PC-9 (cell line): ENCODE data around the gene THADA. TPM values are rescaled to one million over a fixed set of nuclear protein-coding genes. Genes with fewer than 3 reads are reported as not detected.

Source experiments
- BruUV-seq: library from RNA; stranded (reverse); fragments of 400-500 nt; replicated peaks from 2 replicates; lab custom pipeline; 2021; lab: Mats Ljungman, UMichigan
- CTCF ChIA-PET: fragments of 300-600 bp; sonication (Branson Sonifier 250); formaldehyde crosslinking; loops from one replicate; lab custom pipeline; 2022; ENCODE audit warnings: antibody characterized with exemption; lab: Charles Lee
- POLR2A ChIA-PET: fragments of 300-600 bp; sonication (Branson Sonifier 250); formaldehyde crosslinking; loops from one replicate; lab custom pipeline; 2022; ENCODE audit warnings: antibody characterized with exemption; ENCODE audit not compliant: unreplicated experiment; lab: Charles Lee
- DNase-seq, 2 experiments: peaks; one replicate each; pipeline versions ENCODE4 v3.0.0 to v3.0.0-alpha.2; 2015 to 2022; ENCODE audit warnings: mixed read lengths in 1 of 2
- H2AFZ ChIP-seq: fragments of 200-600 bp; sonication (generic); 2 replicates; pipeline ENCODE4 v1.8.1; 2017; ENCODE audit warnings: antibody characterized with exemption
- H3F3A ChIP-seq: fragments of 200-600 bp; sonication (generic); 2 replicates; pipeline ENCODE4 v1.8.1; 2017; ENCODE audit warnings: antibody characterized with exemption, mild to moderate bottlenecking, low read depth; ENCODE audit not compliant: insufficient read depth
- H3K27ac ChIP-seq: fragments of 200-600 bp; sonication (generic); 2 replicates; pipeline ENCODE4 v1.6.1; 2016; ENCODE audit warnings: mixed run types
- H3K27me3 ChIP-seq: fragments of 200-600 bp; sonication (generic); 2 replicates; pipeline ENCODE4 v1.6.1; 2016; ENCODE audit warnings: low read depth, mixed run types; ENCODE audit not compliant: insufficient read depth
- H3K36me3 ChIP-seq: fragments of 200-600 bp; sonication (generic); 2 replicates; pipeline ENCODE4 v1.6.1; 2016; ENCODE audit warnings: low read depth, mixed run types
- H3K4me1 ChIP-seq: fragments of 200-600 bp; sonication (generic); replicated peaks from 2 replicates; pipeline ENCODE4 v1.6.1; 2016; ENCODE audit warnings: mixed run types; ENCODE audit not compliant: insufficient read depth
- H3K4me2 ChIP-seq: fragments of 200-600 bp; sonication (generic); 2 replicates; pipeline ENCODE4 v1.6.1; 2017; ENCODE audit warnings: mixed run types
- H3K4me3 ChIP-seq: fragments of 200-600 bp; sonication (generic); 2 replicates; pipeline ENCODE4 v1.6.1; 2016; ENCODE audit warnings: mixed run types
- H3K79me2 ChIP-seq: fragments of 200-600 bp; sonication (generic); 2 replicates; pipeline ENCODE4 v1.6.1; 2017; ENCODE audit warnings: low read depth, mixed run types
- H3K9me2 ChIP-seq: fragments of 200-600 bp; sonication (generic); 2 replicates; pipeline ENCODE4 v1.8.1; 2017; ENCODE audit warnings: mild to moderate bottlenecking; ENCODE audit not compliant: insufficient read depth
- H3K9me3 ChIP-seq: fragments of 200-600 bp; sonication (generic); 2 replicates; pipeline ENCODE4 v1.8.1; 2016; ENCODE audit warnings: low read depth; ENCODE audit not compliant: insufficient read depth
- H4K20me1 ChIP-seq: fragments of 200-600 bp; sonication (generic); 2 replicates; pipeline ENCODE4 v1.8.1; 2017; ENCODE audit not compliant: insufficient read depth
- CTCF ChIP-seq: fragments of 200-600 bp; sonication (generic); conservative IDR thresholded peaks from 2 replicates; pipeline ENCODE4 v1.6.1; 2017; ENCODE audit warnings: mixed run types, antibody characterized with exemption, mild to moderate bottlenecking, moderate library complexity
- EZH2 ChIP-seq: fragments of 200-600 bp; sonication (generic); IDR thresholded peaks from 2 replicates; pipeline ENCODE4 v1.8.0; 2017; ENCODE audit warnings: antibody characterized with exemption, low read depth
- intact Hi-C: fragments of 100-400 bp; cut with micrococcal nuclease; formaldehyde crosslinking; loops from one replicate; pipeline ENCODE4 v1.10.0; 2022; ENCODE audit not compliant: unreplicated experiment
- total RNA-seq: library from RNA; stranded (reverse); gene quantifications from 2 replicates; pipeline ENCODE4 v1.2.3, GENCODE V29; 2021

THADA gene
- total RNA-seq, 1 experiment from 2014 or later, result 28.1 TPM

GRCh38 chr2:43239981-43240765, 355.7 kb downstream of the THADA start:
- BruUV-seq, result no TSS peak
- Histone ChIP-seq H3K9me2 (no peaks in the 10 kb centered on the region), H3K27me3 (no peaks in the 10 kb centered on the region), H2AFZ (no peak overlapping the region), H3K4me3 (no peak overlapping the region), H3K9me3 (no peaks in the 10 kb centered on the region), H4K20me1 (no peaks in the 10 kb centered on the region), H3K36me3 (no peaks in the 10 kb centered on the region), H3K27ac (no peak overlapping the region), H3K79me2 (no peaks in the 10 kb centered on the region), H3K4me1 (no peaks in the 10 kb centered on the region), H3K4me2 (no peak overlapping the region), H3F3A (0 out of 2 replicates have a peak, but pooled peaks cover 4% of the 10 kb centered on the region)
- peak; percentile 32; the same call in 1 of the 2 replicates for TF ChIP-seq CTCF
- TF ChIP-seq EZH2, result no peak
- no peak for DNase-seq
- intact Hi-C loops, result no loop called here
- ChIA-PET CTCF (interaction anchor here (0.7 kb wide), 1 partner anchor 230 kb away, joined by 3 read pairs; no protein-coding TSS in a partner anchor), POLR2A (interaction anchor here (0.5 kb wide), 1 partner anchor 154 kb away, joined by 5 read pairs; no protein-coding TSS in a partner anchor)

DNA sequence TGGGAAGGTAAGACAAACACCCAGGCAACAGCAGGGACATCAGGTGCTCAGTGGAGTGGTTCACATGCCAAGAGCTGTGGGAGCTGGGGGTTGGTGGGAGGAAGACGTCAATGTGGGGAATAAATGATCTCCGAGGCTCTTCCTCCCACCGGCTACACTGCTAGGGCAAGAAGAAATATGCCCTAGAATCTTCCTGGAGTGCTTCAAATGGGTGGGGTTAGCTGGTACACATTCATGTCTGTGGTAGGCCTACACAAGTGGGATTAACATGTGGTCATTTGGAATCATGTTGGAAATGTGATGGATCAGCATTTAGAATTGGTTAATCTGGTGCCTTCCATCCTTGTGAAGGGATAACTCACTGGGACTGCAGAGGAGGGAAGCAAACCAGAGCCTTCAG, 357.0 kb downstream of the THADA start:
- H3K9me3 ChIP-seq, result no peaks in the 10 kb centered on the region
- intact Hi-C loops, result no loop called here
- no peak for DNase-seq
- BruUV-seq, result no TSS peak
- H3K9me2 ChIP-seq, result no peaks in the 10 kb centered on the region
- H3F3A ChIP-seq, result no peaks in the 10 kb centered on the region
- POLR2A ChIA-PET, result no interaction called here
- TF ChIP-seq CTCF, result no peak
- TF ChIP-seq EZH2, result no peak
- H3K27ac ChIP-seq, result no peak overlapping the region
- no peaks in the 10 kb centered on the region for H4K20me1 ChIP-seq
- no peak overlapping the region for H3K4me3 ChIP-seq
- CTCF ChIA-PET, result no interaction called here
- H2AFZ ChIP-seq, result no peak overlapping the region
- no peaks in the 10 kb centered on the region for H3K27me3 ChIP-seq
- H3K79me2 ChIP-seq, result no peaks in the 10 kb centered on the region
- no peak overlapping the region for H3K4me2 ChIP-seq
- H3K4me1 ChIP-seq, result no peaks in the 10 kb centered on the region
- H3K36me3 ChIP-seq, result no peaks in the 10 kb centered on the region

DNA sequence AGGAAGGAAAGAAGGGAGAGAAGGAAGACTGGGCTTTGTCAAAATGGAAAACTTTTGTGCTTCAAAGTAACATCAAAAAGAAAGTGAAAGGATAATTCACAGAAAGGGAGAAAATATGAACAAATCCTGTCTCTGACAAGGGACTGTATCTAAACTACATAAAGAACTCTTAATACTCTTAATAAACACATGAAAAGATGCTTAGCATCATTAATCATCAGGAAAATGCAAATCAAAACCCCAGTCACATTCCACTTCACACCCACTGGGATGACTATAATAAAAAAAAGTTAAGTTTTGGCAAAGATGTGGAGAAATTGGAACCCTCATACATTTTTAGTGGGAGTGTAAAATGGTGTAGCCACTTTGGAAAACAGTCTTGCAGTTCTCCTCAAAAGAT, 357.7 kb downstream of the THADA start:
- TF ChIP-seq CTCF (no peak), EZH2 (no peak)
- BruUV-seq, result no TSS peak
- POLR2A ChIA-PET, result no interaction called here
- DNase-seq, result no peak
- intact Hi-C loops, result no loop called here
- Histone ChIP-seq H3K9me3 (no peaks in the 10 kb centered on the region), H3K4me3 (no peak overlapping the region), H3K27ac (no peak overlapping the region), H3K9me2 (no peaks in the 10 kb centered on the region), H3K4me2 (no peak overlapping the region), H3F3A (no peaks in the 10 kb centered on the region), H3K4me1 (no peaks in the 10 kb centered on the region), H3K27me3 (no peaks in the 10 kb centered on the region), H3K79me2 (no peaks in the 10 kb centered on the region), H3K36me3 (no peaks in the 10 kb centered on the region), H4K20me1 (no peaks in the 10 kb centered on the region), H2AFZ (no peak overlapping the region)
- CTCF ChIA-PET, result no interaction called here
